Stomach (tissue), 4 donors: Measurements from ENCODE around the gene GABRR2.

Experiments
- POLR2A ChIP-seq, 4 donors: fragments of 450-650 bp; IDR thresholded peaks; one replicate each; pipeline ENCODE4 v1.6.1; 2016; ENCODE audit warnings: antibody characterized with exemption in 4 of 4, control low read depth in 2 of 4, mild to moderate bottlenecking in 1 of 4, moderate library complexity in 1 of 4
- TF ChIP-seq, protein P1 (sequence below), 7 experiments: fragments of 450-650 bp in 4 of 7; fragments of 200-600 bp in 3 of 7; sonication (generic) in 3 of 7; IDR thresholded peaks; one replicate each; pipeline ENCODE4 v1.5.1; 2016 to 2019; ENCODE audit warnings: antibody characterized with exemption in 7 of 7, control low read depth in 2 of 7, mild to moderate bottlenecking in 1 of 7

- TF ChIP-seq, protein P1, sequence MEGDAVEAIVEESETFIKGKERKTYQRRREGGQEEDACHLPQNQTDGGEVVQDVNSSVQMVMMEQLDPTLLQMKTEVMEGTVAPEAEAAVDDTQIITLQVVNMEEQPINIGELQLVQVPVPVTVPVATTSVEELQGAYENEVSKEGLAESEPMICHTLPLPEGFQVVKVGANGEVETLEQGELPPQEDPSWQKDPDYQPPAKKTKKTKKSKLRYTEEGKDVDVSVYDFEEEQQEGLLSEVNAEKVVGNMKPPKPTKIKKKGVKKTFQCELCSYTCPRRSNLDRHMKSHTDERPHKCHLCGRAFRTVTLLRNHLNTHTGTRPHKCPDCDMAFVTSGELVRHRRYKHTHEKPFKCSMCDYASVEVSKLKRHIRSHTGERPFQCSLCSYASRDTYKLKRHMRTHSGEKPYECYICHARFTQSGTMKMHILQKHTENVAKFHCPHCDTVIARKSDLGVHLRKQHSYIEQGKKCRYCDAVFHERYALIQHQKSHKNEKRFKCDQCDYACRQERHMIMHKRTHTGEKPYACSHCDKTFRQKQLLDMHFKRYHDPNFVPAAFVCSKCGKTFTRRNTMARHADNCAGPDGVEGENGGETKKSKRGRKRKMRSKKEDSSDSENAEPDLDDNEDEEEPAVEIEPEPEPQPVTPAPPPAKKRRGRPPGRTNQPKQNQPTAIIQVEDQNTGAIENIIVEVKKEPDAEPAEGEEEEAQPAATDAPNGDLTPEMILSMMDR (IDR thresholded peaks at IDR 0.05): no peak
- no peak for TF ChIP-seq POLR2A (IDR thresholded peaks at IDR 0.05)
These were observed 25.4 kb downstream of the GABRR2 start for GRCh38 chr6:89289710-89290109.
